OCI-LY7 (cell line): Measurements from ENCODE around the gene MC3R. TPM values are rescaled to one million over a fixed set of nuclear protein-coding genes. Genes with fewer than 3 reads are reported as not detected.

Experiments
- BruUV-seq: library from RNA; stranded (reverse); fragments of 400-500 nt; replicated peaks from 2 replicates; lab custom pipeline; 2021; lab: Mats Ljungman, UMichigan
- CTCF ChIA-PET: fragments of 300-600 bp; sonication (Branson Sonifier 250); formaldehyde crosslinking; loops from one replicate; lab custom pipeline; 2022; ENCODE audit warnings: antibody characterized with exemption; ENCODE audit not compliant: unreplicated experiment; lab: Charles Lee
- POLR2A ChIA-PET: fragments of 300-600 bp; sonication (Branson Sonifier 250); formaldehyde crosslinking; loops from one replicate; lab custom pipeline; 2022; ENCODE audit warnings: antibody characterized with exemption; lab: Charles Lee
- DNase-seq: peaks from one replicate; pipeline ENCODE4 v3.0.0-alpha.2; 2015; ENCODE audit warnings: low spot score
- H2AFZ ChIP-seq: fragments of 200-600 bp; sonication (generic), shearing (Covaris generic); 2 replicates; pipeline ENCODE4 v1.6.1; 2014; ENCODE audit warnings: mild to moderate bottlenecking, antibody characterized with exemption, low read length, moderate library complexity
- H3K27ac ChIP-seq: fragments of 200-600 bp; sonication (generic); 2 replicates; pipeline ENCODE4 v1.5.1; 2014; ENCODE audit warnings: mixed run types, low read depth, mild to moderate bottlenecking, moderate library complexity, low read length, inconsistent platforms; ENCODE audit not compliant: poor library complexity, severe bottlenecking
- H3K36me3 ChIP-seq: fragments of 200-600 bp; sonication (generic); 2 replicates; pipeline ENCODE4 v1.6.1; 2014; ENCODE audit warnings: mild to moderate bottlenecking, antibody characterized with exemption, low read length, moderate library complexity, mixed read lengths; ENCODE audit not compliant: insufficient read depth
- H3K4me1 ChIP-seq: fragments of 200-600 bp; sonication (generic); 2 replicates; pipeline ENCODE4 v1.5.1; 2014; ENCODE audit warnings: mild to moderate bottlenecking, low read length; ENCODE audit not compliant: insufficient read depth, poor library complexity, severe bottlenecking
- H3K4me2 ChIP-seq: fragments of 200-600 bp; sonication (generic); 2 replicates; pipeline ENCODE4 v1.6.1; 2014; ENCODE audit warnings: mild to moderate bottlenecking, low read length
- H3K4me3 ChIP-seq: fragments of 200-600 bp; sonication (generic); 2 replicates; pipeline ENCODE4 v1.5.1; 2014; ENCODE audit warnings: mild to moderate bottlenecking, low read depth, low read length; ENCODE audit not compliant: poor library complexity, severe bottlenecking
- H3K79me2 ChIP-seq: fragments of 200-600 bp; sonication (generic); 2 replicates; pipeline ENCODE4 v1.6.1; 2016; ENCODE audit warnings: low read depth, mild to moderate bottlenecking, low read length, moderate library complexity, mixed read lengths; ENCODE audit not compliant: insufficient read depth
- H3K9me2 ChIP-seq: fragments of 200-600 bp; sonication (generic); 2 replicates; pipeline ENCODE4 v1.6.1; 2016; ENCODE audit warnings: mild to moderate bottlenecking, low read length, mixed read lengths; ENCODE audit not compliant: insufficient read depth
- H3K9me3 ChIP-seq: fragments of 200-600 bp; sonication (generic); 2 replicates; pipeline ENCODE4 v1.6.1; 2014; ENCODE audit warnings: mild to moderate bottlenecking, mixed run types, low read length, mixed read lengths
- H4K20me1 ChIP-seq: fragments of 200-600 bp; sonication (generic); 2 replicates; pipeline ENCODE4 v1.6.1; 2014; ENCODE audit warnings: mild to moderate bottlenecking, antibody characterized with exemption, low read length, moderate library complexity, mixed read lengths; ENCODE audit not compliant: insufficient read depth
- CTCF ChIP-seq: fragments of 200-600 bp; sonication (generic); conservative IDR thresholded peaks from 2 replicates; pipeline ENCODE4 v1.5.1; 2014; ENCODE audit warnings: mild to moderate bottlenecking, antibody characterized with exemption, low read length, moderate library complexity, mixed read lengths
- EZH2phosphoT487 ChIP-seq: fragments of 200-600 bp; sonication (generic); IDR thresholded peaks from 2 replicates; pipeline ENCODE4 v1.6.1; 2018; ENCODE audit warnings: low read depth, borderline replicate concordance, mild to moderate bottlenecking, mixed run types, antibody characterized with exemption, low read length, moderate library complexity, mixed read lengths
- intact Hi-C: fragments of 100-400 bp; cut with micrococcal nuclease; formaldehyde crosslinking; loops from one replicate; pipeline ENCODE4 v1.10.0; 2022; ENCODE audit not compliant: unreplicated experiment
- total RNA-seq, 2 experiments: library from RNA; depleted of rRNA in 1 of 2; stranded (reverse); fragments of >200 nt in 1 of 2; shearing (Covaris generic) in 1 of 2; gene quantifications; 2 replicates each; pipeline ENCODE4 v1.2.3, GENCODE V29; 2014 to 2022

MC3R gene
- total RNA-seq, 2 experiments from 2014 or later, result not detected

GRCh38 chr20:56212091-56212490 is 36.4 kb upstream of the MC3R start:
- ChIA-PET POLR2A (no interaction called here), CTCF (no interaction called here)
- Histone ChIP-seq H3K79me2 (no peaks in the 10 kb centered on the region), H3K4me1 (no peaks in the 10 kb centered on the region), H3K36me3 (no peaks in the 10 kb centered on the region), H3K4me3 (no peak overlapping the region), H3K9me2 (no peaks in the 10 kb centered on the region), H2AFZ (no peak overlapping the region), H3K4me2 (no peak overlapping the region), H3K27ac (no peak overlapping the region), H3K9me3 (no peaks in the 10 kb centered on the region), H4K20me1 (no peaks in the 10 kb centered on the region)
- TF ChIP-seq CTCF, result no peak
- intact Hi-C loops, result no loop called here
- DNase-seq, result no peak
- no TSS peak for BruUV-seq

GRCh38 chr20:56213321-56213720 is 35.2 kb upstream of the MC3R start:
- intact Hi-C loops, result no loop called here

GRCh38 chr20:56215115-56215514 is 33.4 kb upstream of the MC3R start:
- CTCF ChIA-PET, result no interaction called here
- no peak for DNase-seq
- no peaks in the 10 kb centered on the region for H3K9me2 ChIP-seq
- H3K79me2 ChIP-seq, result no peaks in the 10 kb centered on the region
- H3K4me1 ChIP-seq, result no peaks in the 10 kb centered on the region
- H2AFZ ChIP-seq, result no peak overlapping the region
- intact Hi-C loops, result no loop called here
- no peak overlapping the region for H3K4me2 ChIP-seq
- H3K36me3 ChIP-seq, result no peaks in the 10 kb centered on the region
- POLR2A ChIA-PET, result no interaction called here
- no peaks in the 10 kb centered on the region for H4K20me1 ChIP-seq
- H3K27ac ChIP-seq, result no peak overlapping the region
- H3K4me3 ChIP-seq, result no peak overlapping the region
- H3K9me3 ChIP-seq, result no peaks in the 10 kb centered on the region
- no peak for TF ChIP-seq CTCF
- no peak for TF ChIP-seq EZH2phosphoT487
- BruUV-seq, result no TSS peak

More at GRCh38 chr20:56213321-56213720, 35.2 kb upstream of the MC3R start:
- Histone ChIP-seq H3K9me3 (no peaks in the 10 kb centered on the region), H3K36me3 (no peaks in the 10 kb centered on the region), H3K27ac (no peak overlapping the region), H3K4me3 (no peak overlapping the region), H3K9me2 (no peaks in the 10 kb centered on the region), H2AFZ (no peak overlapping the region), H3K4me1 (no peaks in the 10 kb centered on the region), H3K4me2 (no peak overlapping the region), H3K79me2 (no peaks in the 10 kb centered on the region), H4K20me1 (no peaks in the 10 kb centered on the region)
- CTCF ChIA-PET, result no interaction called here
- no TSS peak for BruUV-seq
- no peak for DNase-seq
- POLR2A ChIA-PET, result no interaction called here
- no peak for TF ChIP-seq EZH2phosphoT487
- TF ChIP-seq CTCF, result no peak
